ENCODE results near the gene ADI1. TPM values are rescaled to one million over a fixed set of nuclear protein-coding genes. Genes with fewer than 3 reads are reported as not detected.

ADI1 gene
- total and polyA plus RNA-seq, 8 donors, result 34.8 to 83.8 (median 40.9) TPM

DNA sequence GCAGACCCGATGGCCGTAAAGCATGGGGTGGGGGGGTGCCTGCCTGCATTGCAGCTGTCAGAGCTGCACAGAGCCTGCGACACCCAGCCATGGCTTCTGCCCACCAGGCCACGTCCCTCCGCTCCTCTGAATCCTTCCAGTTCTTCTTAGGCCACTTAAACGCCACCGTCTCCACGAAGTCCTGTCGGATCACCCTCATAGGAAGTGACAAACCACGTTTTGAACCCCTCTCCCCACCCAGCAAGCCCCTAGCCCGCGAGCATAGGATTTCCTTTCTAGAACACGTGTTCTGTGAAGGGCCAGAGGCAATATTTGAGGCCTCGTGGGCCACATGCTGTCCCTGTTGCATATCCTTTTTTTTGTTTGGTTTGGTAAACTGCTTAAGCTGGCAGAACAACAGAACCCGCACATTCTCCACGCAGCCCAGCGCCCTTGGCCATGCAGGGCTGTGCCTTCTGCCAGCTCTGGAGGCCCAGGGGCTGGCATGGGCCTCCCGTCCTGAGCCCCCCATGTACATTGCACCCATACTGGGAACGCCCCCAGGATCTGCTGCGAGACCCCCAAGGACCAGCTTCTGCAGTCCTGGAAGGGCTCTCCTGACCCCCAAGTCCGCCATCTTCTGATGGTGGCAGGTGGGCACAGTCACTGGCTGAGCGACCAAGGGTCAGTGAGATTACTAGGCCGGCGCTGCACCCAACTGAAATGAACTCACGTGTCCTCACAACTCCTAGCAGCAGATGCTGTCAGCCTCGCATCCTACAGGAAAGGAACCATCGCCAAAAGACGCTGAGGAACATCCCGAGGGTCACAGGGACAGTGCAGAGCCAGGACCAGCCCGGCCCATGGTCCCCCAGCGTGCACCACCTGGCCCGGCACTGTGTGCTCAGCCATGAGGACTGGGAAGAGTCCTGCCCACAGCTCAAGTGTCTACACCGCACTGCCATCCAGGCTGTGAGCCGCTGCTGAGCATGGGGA lies 35.1 kb downstream of the ADI1 start:
- no peak for ATAC-seq
- intact Hi-C loops (cut with DNase I), result no loop called here
- H3K9me3 ChIP-seq, result no peaks in the 10 kb centered on the region
- no peaks in the 10 kb centered on the region for H3K27me3 ChIP-seq
- H3K4me3 ChIP-seq, result no peak overlapping the region
- no peak overlapping the region for H3K27ac ChIP-seq
- H3K4me1 ChIP-seq, result no peaks in the 10 kb centered on the region
- TF ChIP-seq CTCF (IDR thresholded peaks at IDR 0.05), result no peak
- DNase-seq, result no peak
- H3K36me3 ChIP-seq, result peaks cover 0 to 33% of the 10 kb centered on the region in 2 donors

GRCh38 chr2:3483227-3483985 lies 35.9 kb downstream of the ADI1 start:
- peak overlapping the region in 1 of 2 donors; percentile 14 for H3K4me3 ChIP-seq
- H3K27me3 ChIP-seq, result no peaks in the 10 kb centered on the region
- ATAC-seq (peak; percentile 96), DNase-seq (peak; percentile 49 to 88 (median 75))
- no peaks in the 10 kb centered on the region for H3K4me1 ChIP-seq
- H3K9me3 ChIP-seq, result no peaks in the 10 kb centered on the region
- TF ChIP-seq CTCF (IDR thresholded peaks at IDR 0.05), result no peak
- intact Hi-C loops (cut with DNase I), result no loop called here
- peaks cover 0 to 41% of the 10 kb centered on the region in 2 donors for H3K36me3 ChIP-seq
- peak overlapping the region in 1 of 2 donors; percentile 13 for H3K27ac ChIP-seq

DNA sequence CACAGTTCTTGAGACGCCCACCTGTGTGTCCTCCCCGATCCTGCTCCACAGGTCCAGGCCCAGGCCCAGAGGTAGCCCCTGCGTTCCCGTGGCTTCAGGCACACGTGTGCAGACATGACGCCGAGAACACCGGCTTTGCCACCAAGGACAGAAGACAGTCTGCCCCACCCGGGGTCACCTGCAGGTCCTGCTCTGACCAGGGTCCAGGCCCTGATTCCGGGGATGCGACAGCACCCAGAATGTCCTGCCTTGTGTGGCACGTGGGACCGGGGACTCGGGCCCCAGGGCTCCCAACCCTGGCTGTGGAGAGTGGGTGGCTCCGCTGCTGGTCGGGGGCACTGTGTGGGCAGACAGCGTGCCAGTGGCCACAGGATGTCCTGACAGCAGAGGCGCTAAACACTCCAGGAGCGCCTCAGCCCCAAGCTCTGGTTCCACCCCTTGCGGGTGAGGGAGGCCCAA lies 36.9 kb downstream of the ADI1 start:
- TF ChIP-seq CTCF (IDR thresholded peaks at IDR 0.05), result no peak
- intact Hi-C loops (cut with DNase I), result no loop called here
- H3K4me3 ChIP-seq, result peak overlapping the region in 1 of 2 donors; percentile 14
- DNase-seq (peak in 1 of 4 donors; percentile 69), ATAC-seq (no peak)
- no peaks in the 10 kb centered on the region for H3K9me3 ChIP-seq
- H3K27me3 ChIP-seq, result no peaks in the 10 kb centered on the region
- H3K27ac ChIP-seq, result no peak overlapping the region
- no peaks in the 10 kb centered on the region for H3K4me1 ChIP-seq
- H3K36me3 ChIP-seq, result peaks cover 0 to 51% of the 10 kb centered on the region in 2 donors

- intact Hi-C loops (cut with DNase I), result no loop called here
- no peak for TF ChIP-seq CTCF (IDR thresholded peaks at IDR 0.05)
- Histone ChIP-seq H3K27ac (no peak overlapping the region), H3K4me3 (no peak overlapping the region), H3K36me3 (peaks cover 0 to 56% of the 10 kb centered on the region in 2 donors), H3K4me1 (no peaks in the 10 kb centered on the region), H3K9me3 (no peaks in the 10 kb centered on the region), H3K27me3 (no peaks in the 10 kb centered on the region)
- ATAC-seq (no peak), DNase-seq (peak in 1 of 4 donors; percentile 71)
Observed at GRCh38 chr2:3481736-3482362, 37.5 kb downstream of the ADI1 start.

All from left lung (tissue), 10 donors.